Right lobe of liver (tissue), 6 donors: ENCODE data around the gene TMEM167B. TPM values are rescaled to one million over a fixed set of nuclear protein-coding genes. Genes with fewer than 3 reads are reported as not detected.

ENCODE experiments used
- ATAC-seq, 4 donors: fragments of 200-7000 bp; cut with Tn5 transposase; one replicate each; pipeline ENCODE4 v1.9.1; 2020; ENCODE audit warnings: mild to moderate bottlenecking in 4 of 4, moderate library complexity in 4 of 4
- DNase-seq, 3 donors: peaks; one replicate each; pipeline ENCODE4 v3.0.0-alpha.2; 2020
- H3K27ac ChIP-seq, 3 donors: fragments of 200-600 bp; one replicate each; pipeline ENCODE4 v1.8.0; 2022
- H3K27me3 ChIP-seq, 2 donors: fragments of 200-600 bp; one replicate each; pipeline ENCODE4 v1.8.0; 2022
- H3K36me3 ChIP-seq, 4 donors: fragments of 200-600 bp; sonication (generic) in 1 of 4; one replicate each; pipeline versions ENCODE4 v1.5.1 to v1.8.0; 2017 to 2022; ENCODE audit warnings: control low read depth in 1 of 4
- H3K4me1 ChIP-seq, 4 donors: fragments of 200-600 bp; sonication (generic) in 1 of 4; one replicate each; pipeline versions ENCODE4 v1.5.1 to v1.8.0; 2017 to 2022; ENCODE audit warnings: control low read depth in 1 of 4
- H3K4me3 ChIP-seq, 3 donors: fragments of 200-600 bp; one replicate each; pipeline ENCODE4 v1.8.0; 2022
- H3K9me3 ChIP-seq, 4 donors: fragments of 200-600 bp; sonication (generic) in 1 of 4; one replicate each; pipeline versions ENCODE4 v1.5.1 to v1.8.0; 2017 to 2022; ENCODE audit warnings: control low read depth in 1 of 4
- POLR2A ChIP-seq: fragments of 450-650 bp; IDR thresholded peaks from one replicate; pipeline ENCODE4 v1.6.1; 2017; ENCODE audit warnings: antibody characterized with exemption, mild to moderate bottlenecking
- WGBS: methylation state at CpG from one replicate; pipeline ENCODE4 v1.1.6; 2018; ENCODE audit warnings: low coverage, low lambda C conversion rate; ENCODE audit not compliant: insufficient coverage; ENCODE audit errors: missing lambda C conversion rate; 5-methylcytosine and 5-hydroxymethylcytosine counted together
- intact Hi-C, 2 donors: fragments of 100-400 bp; cut with DNase I; formaldehyde crosslinking; loops; one replicate each; pipeline versions ENCODE4 v1.11.2 to v1.14.1; 2022
- total RNA-seq, 6 experiments: library from RNA; depleted of rRNA in 2 of 6; stranded (reverse); fragments of >200 nt in 2 of 6; fragmentation: NEBNext Ultra II Directional in 3 of 6; extraction: Animal tissue kit (Norgen Biotek cat#: 25700) in 3 of 6; gene quantifications; one replicate each; pipeline versions ENCODE4 v1.1.0 to v1.2.4, GENCODE V29; 2016 to 2023
- TF ChIP-seq, protein P1 (sequence below), 4 donors: fragments of 200-600 bp in 3 of 4; fragments of 450-650 bp in 1 of 4; IDR thresholded peaks; one replicate each; pipeline versions ENCODE4 v1.5.1 to v1.8.0; 2016 to 2022; ENCODE audit warnings: antibody characterized with exemption in 4 of 4, mild to moderate bottlenecking in 2 of 4
- donor health status: DM: no; HTN: yes; CAD: no.
- donor health status: DM: no; HTN: no; CAD: no.
- donor health status: DM: no; HTN: no; CAD: no.
- donor health status: DM: no; HTN: yes; CAD: no.
- donor health status: DM: no; HTN: yes; CAD: no.

TMEM167B gene
- total RNA-seq, 6 experiments from 2014 or later = 10.5 to 21.9 (median 15.1) TPM

DNA sequence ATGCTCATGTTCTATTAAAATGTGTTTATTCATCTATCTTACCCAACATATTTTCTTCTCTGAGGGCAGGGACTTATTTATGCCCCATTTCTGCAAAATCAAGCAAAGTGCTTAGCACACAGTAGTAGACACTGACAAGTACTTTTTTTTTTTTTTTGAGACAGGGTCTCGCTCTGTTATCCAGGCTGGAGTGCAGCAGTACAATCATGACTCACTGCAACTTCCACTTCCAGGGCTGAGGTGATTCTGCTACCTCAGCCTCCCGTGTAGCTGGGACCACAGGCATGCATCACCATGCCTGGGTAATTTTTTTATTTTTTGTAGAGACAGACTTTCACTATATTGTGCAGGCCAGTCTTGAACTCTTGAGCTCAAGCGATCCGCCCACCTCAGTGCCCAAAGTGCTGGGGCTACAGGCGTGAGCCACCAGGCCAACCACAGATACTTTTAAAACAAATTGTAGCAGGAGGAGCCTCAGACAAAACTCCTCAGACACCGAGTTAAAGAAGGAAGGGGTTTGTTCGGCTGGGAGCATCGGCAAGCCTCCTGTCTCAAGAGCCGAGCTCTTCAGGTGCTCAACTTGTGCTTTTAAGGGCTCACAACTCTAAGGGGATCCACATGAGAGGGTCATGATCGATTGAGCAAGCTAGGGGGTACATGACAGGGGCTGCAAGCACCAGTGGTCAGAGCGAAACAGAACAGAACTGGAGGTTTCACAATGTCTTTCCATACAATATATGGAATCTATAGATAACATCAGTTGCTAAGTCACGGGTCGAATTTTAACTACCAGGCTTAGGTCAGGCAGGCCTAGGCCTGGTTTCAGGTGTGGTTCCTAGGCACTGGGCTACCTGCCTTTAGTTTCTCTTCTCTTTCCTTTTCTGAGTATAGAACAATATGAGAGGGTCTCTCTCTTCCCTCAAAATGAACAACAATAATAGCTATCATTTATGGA is 5.7 kb upstream of the TMEM167B start:
- Histone ChIP-seq H3K27me3 (no peaks in the 10 kb centered on the region), H3K27ac (no peak overlapping the region), H3K9me3 (no peaks in the 10 kb centered on the region), H3K36me3 (no peaks in the 10 kb centered on the region), H3K4me1 (no peaks in the 10 kb centered on the region), H3K4me3 (no peak overlapping the region)
- no peak for DNase-seq
- no peak for ATAC-seq
- 86% methylated on average over 8 of the region's 13 CpGs for WGBS
- intact Hi-C loops = no loop called here
- no peak for TF ChIP-seq POLR2A
- TF ChIP-seq, protein P1, sequence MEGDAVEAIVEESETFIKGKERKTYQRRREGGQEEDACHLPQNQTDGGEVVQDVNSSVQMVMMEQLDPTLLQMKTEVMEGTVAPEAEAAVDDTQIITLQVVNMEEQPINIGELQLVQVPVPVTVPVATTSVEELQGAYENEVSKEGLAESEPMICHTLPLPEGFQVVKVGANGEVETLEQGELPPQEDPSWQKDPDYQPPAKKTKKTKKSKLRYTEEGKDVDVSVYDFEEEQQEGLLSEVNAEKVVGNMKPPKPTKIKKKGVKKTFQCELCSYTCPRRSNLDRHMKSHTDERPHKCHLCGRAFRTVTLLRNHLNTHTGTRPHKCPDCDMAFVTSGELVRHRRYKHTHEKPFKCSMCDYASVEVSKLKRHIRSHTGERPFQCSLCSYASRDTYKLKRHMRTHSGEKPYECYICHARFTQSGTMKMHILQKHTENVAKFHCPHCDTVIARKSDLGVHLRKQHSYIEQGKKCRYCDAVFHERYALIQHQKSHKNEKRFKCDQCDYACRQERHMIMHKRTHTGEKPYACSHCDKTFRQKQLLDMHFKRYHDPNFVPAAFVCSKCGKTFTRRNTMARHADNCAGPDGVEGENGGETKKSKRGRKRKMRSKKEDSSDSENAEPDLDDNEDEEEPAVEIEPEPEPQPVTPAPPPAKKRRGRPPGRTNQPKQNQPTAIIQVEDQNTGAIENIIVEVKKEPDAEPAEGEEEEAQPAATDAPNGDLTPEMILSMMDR (IDR thresholded peaks at IDR 0.05) = no peak

- peaks cover 0 to 13% (median 2%) of the 10 kb centered on the region in 4 donors for H3K36me3 ChIP-seq
- peak; percentile 70 to 89 (median 88) for DNase-seq
- H3K9me3 ChIP-seq = no peaks in the 10 kb centered on the region
- intact Hi-C loops = no loop called here
- 65% methylated on average over 17 of the region's 31 CpGs for WGBS
- peak overlapping the region in 1 of 3 donors; percentile 97 for H3K27ac ChIP-seq
- peak; percentile 62 to 78 (median 77) for ATAC-seq
- H3K27me3 ChIP-seq = no peaks in the 10 kb centered on the region
- H3K4me1 ChIP-seq = peaks cover 0 to 16% (median 4%) of the 10 kb centered on the region in 4 donors
- no peak for TF ChIP-seq POLR2A
- TF ChIP-seq, protein P1 (IDR thresholded peaks at IDR 0.05) = peak; percentile 48 to 80 (median 72)
- H3K4me3 ChIP-seq = peak overlapping the region in 1 of 3 donors; percentile 84
These were observed 1.1 kb upstream of the TMEM167B start for GRCh38 chr1:109089242-109090015.

GRCh38 chr1:109091078-109091838 is 694 bp downstream of the TMEM167B start:
- intact Hi-C loops = no loop called here
- Histone ChIP-seq H3K27me3 (no peaks in the 10 kb centered on the region), H3K9me3 (no peaks in the 10 kb centered on the region), H3K4me1 (peaks cover 0 to 16% (median 4%) of the 10 kb centered on the region in 4 donors), H3K27ac (peak overlapping the region; percentile 95 to 97 (median 97)), H3K4me3 (peak overlapping the region; percentile 58 to 88 (median 84)), H3K36me3 (peaks cover 0 to 20% (median 3%) of the 10 kb centered on the region in 4 donors)
- no peak for DNase-seq
- ATAC-seq = peak; percentile 65 to 80 (median 69)
- WGBS = 1% methylated on average over 13 of the region's 13 CpGs
- TF ChIP-seq POLR2A = no peak
- TF ChIP-seq, protein P1 (IDR thresholded peaks at IDR 0.05) = no peak

DNA sequence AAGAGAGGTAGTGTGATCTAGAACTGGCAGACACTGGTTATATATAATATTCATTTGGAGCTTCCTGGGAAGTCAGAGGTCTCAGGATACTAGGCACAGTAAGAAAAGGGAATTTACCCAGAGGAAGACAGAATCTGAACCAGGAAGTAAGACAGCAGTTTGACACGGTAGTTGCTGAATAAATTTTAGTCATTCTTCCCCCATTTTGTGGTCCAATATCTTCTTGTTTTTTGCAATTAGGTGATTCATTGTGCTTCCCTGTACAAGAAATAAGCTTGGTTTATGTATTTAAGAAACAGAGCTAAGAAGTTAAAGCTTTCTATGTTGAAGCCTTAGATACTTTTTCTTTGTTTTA is 1.3 kb downstream of the TMEM167B start:
- DNase-seq = no peak
- WGBS = 0% methylated on average over 1 of the region's 1 CpG
- TF ChIP-seq POLR2A = no peak
- TF ChIP-seq, protein P1 (IDR thresholded peaks at IDR 0.05) = no peak
- peak overlapping the region; percentile 95 to 97 (median 97) for H3K27ac ChIP-seq
- peaks cover 0 to 16% (median 4%) of the 10 kb centered on the region in 4 donors for H3K4me1 ChIP-seq
- H3K27me3 ChIP-seq = no peaks in the 10 kb centered on the region
- H3K36me3 ChIP-seq = peaks cover 0 to 20% (median 3%) of the 10 kb centered on the region in 4 donors
- ATAC-seq = peak in 1 of 4 donors; percentile 11
- peak overlapping the region; percentile 58 to 88 (median 84) for H3K4me3 ChIP-seq
- intact Hi-C loops = no loop called here
- no peaks in the 10 kb centered on the region for H3K9me3 ChIP-seq
